Amniotic epithelial cell (primary cell): ENCODE measurements around the gene NHLRC4.

Source experiments
- DNase-seq: peaks from one replicate; pipeline ENCODE4 v3.0.0-alpha.2; 2010; ENCODE audit warnings: low read depth

Gene NHLRC4

DNA sequence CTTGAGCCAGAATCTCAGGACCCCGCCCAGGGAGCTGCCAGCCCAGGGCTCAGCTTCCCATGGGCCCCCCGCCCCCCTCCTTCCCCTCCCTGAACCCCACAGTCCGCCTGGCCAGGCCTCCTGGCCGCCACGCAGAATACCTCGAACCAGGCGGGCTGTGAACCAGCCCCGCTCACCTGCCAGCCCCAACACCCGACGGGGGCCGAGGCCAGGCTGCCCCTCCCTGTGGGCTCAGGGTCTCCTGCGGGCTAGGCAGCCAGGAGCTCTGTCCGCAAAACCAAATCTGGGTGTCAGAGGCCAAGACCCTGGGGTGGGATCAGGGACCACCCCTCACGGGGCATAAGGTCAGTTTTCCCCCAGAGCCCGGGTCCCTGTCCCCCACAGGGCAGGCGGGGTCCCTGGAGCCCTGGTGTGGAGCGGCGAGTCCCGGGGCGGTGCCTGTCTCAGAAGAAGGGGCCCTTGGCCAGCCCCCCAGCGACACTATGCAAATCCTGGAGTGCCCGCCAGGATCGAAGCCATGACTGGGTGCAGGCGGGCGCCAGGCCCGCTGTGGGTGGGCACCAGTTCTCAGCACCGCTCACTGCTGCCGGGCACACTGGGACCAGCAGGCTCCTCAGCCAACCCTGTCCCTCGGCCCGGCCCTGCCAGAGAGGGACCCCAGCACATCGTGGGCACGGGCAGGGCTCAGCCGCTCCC is 13.1 kb upstream of the NHLRC4 start:
- no peak for DNase-seq

DNA sequence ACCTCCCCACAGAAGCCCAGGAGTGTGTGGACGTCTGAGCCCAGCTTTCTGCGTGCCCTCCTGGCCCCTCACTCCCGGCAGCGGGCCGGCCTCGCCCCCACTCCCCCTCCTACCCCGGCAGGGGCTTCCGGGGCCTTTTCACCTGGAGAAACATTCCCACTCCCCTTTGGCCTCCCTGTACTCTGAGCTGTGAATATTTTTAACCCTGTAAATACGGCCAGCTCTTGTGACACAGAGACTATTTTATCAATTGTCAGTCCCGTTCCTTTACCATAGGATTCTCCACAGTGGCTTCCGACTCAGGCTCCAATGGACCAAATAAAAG is 12.5 kb upstream of the NHLRC4 start:
- DNase-seq = no peak

DNA sequence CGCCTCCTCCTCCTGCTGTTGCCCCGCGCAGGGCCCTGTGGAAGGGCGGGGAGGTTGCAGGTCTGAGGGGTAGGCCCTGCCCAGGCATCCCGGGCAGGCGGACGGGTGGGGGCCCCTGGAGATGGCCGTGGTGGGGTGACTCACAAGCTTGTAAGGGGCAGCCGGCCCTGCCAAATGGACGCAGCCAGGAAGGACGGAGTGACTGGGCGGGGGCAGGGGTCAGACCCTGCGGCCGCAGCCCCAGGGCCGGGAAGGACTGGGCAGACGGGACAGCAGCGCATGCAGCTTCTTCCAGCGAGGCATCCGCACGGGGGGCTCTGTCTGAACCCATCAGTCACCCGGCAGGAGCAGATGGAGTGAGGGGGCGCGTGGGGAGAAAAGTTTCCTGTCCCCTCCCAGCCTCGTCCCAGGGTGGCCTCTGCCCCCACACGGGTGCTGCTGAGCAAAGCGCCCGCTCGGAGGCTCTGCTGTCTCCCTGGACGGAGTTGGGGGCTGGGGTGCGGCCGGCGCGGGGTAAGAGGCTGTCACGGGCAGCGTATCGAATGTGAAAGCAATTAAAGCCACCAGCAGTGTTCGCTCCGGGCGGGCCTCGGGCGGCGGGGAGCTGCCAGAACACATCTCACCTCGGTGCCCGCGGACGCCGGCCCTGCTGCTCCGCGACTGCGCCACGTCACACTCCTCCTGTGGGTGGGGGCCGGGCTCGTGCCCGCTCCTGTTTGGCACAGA is 12.0 kb upstream of the NHLRC4 start:
- peak; percentile 22 for DNase-seq

DNA sequence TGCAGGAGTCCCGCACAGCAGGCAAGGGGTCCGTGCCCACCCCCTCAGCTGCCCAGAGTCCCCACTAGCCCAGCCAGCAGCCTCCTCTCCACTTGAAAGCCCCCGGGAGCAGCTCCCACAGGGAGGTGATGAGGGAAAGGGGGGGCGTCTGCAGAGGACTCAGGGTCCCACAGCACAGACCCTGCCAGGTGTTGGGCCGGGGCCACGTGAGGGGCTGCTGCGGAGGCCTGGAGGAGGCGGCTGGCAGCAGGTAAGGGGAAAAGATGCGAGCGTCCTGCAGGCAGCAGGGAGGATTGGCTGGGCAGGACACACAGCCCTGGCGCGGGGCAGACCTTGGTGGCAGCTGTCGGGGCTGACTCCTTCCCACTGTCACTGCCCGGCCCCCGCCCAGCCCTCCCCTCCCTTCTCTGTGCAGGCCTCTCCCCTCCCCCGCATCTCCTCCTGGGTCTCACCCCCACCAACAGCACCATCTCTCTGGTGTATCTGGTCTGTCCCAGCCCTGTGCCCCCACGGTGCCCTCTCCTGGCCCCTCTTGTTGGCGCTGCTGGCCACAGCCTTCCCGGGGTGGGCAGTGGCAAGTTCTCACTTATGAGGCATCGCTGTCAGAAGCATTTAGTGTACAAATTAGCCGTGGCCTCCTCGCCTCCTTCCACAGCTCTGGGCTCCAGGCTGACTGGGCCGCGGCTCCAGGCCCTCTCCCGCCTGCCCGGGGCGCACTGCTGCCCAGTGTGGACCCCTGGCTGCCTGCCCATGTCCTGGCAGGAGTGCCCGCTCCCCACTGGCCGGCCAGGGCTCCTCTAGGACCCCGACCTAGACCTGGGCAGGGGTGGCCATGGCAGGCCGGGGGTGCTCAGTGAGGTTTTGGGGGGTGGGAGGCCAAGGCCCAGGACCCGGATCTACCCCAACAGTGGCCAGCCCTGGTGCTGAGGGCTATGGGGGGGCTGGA is 11.0 kb upstream of the NHLRC4 start:
- DNase-seq = no peak

DNA sequence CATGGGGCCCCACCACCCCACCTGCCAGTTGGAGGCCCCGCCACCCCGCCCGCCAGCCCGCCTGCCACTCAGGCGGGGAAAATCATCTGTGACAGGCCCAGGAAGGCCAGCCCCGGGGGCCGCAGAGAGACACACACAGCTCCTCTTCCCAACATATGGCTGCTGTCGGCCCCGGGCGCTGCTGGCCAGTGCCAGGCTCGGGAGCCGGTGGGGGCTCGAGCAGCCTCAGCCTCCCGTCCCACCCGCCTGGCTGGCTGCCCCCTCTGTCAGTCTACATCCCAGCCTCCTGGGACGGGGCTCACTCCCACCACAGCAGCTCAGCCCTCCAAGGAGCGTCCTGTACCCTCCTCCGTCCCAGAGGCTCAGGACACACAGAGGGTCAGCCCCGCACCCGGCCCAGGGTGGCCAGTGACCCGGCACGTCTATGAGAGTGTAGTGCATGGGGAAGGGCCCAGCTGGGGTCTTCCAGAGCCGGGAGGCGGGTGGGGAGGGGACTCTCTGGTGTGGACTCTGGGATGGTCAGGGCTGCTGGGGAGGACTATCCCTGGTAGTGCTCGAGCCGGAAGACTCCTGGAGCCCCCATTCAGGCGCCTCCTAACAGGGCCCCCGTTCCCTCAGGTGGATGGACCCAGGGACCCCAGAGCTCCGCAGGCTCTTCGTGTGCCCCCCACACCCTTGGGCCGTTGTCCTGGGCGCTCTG is 10.2 kb upstream of the NHLRC4 start:
- no peak for DNase-seq

DNA sequence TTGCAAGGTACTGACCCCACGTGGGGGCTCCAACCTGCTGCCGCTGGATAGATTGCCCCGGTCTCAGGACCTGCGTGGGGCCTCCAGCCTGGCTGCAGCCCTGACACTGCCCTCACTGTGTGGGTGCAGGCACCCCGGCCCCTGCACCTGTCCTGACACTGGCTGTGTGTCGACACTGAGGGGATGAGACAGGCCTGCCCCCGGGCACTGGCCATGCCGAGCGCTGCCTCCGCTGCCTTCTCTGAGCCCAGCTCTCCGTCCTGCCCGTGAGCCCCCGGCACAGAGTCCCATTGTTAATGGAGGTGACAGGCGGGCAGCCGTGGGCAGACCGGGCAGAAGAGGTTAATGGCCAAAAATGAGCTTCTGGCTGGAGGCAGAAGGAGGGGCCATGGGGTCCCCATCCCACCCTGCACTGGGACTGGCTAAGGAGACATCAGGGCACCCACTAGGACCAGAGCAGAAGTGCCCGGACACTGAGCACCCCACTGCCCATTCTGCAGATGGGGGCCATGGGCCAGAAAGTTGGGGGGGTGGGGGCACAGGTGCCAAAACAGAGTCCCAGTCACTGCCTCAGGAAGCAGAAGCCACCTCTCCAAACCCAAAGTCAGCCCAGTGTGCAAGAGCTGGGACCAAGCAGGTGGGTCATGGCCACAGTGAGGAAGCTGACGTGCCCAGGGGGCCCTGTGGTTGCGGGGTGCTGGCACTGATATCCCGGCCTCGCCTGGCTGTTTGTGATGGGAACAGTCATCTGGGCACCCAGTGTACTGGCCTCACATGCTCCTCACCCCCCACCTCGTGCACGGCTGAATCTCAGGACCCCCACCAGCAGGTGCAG is 9.1 kb upstream of the NHLRC4 start:
- no peak for DNase-seq

DNA sequence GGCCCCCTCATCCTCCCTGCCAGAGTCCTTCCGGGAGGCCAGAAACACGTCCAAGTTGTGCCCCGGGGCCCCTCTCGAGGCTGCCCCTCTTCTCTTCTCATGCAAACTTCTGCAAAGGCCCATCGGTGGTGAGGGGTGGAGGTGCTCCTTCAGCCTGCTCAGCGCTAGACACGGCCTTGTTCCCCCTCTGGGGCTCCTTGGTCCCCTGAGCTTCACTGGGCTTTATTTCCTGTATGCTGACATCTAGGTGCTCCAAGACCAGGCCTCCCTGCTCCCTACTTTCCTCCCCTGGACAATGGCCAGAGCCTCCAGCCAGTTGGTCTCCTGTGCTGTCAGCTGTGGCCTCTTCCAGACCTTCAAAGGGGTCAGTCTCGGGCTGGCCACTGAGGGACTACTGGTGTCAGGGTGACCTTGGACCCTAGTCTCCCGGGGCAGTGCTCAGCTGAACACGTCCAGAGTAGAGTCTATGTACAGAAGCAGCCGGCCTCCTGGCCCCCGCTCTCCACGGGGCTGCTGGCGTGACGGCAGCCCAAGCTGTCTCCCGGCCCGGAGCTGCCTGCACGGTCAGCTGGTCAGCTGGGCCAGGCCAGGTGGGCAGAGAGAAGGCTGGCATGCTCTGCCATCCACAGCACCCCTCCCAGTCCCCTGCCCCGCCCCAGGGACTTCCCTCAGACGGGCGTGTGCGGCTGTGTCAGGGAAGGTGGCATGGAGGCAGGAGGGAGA is 8.3 kb upstream of the NHLRC4 start:
- no peak for DNase-seq

DNA sequence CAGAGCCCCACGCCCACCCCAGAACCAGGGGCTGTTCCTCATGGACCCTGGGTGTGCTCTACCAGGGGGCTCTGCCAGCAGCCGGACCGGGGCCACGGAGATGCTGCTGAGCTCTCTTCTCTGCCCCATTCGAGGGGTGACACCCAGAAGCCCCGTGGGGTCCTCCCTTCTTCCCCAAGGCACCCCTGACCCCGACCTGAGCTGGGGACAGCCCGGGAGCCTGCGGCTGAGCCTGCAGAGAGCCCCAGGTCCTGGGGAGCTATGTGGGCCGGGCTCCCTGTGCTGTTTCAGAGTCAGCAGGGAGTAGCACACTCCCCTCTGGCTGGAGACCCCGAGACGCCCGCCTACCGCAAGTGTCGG is 7.8 kb upstream of the NHLRC4 start:
- DNase-seq = no peak

DNA sequence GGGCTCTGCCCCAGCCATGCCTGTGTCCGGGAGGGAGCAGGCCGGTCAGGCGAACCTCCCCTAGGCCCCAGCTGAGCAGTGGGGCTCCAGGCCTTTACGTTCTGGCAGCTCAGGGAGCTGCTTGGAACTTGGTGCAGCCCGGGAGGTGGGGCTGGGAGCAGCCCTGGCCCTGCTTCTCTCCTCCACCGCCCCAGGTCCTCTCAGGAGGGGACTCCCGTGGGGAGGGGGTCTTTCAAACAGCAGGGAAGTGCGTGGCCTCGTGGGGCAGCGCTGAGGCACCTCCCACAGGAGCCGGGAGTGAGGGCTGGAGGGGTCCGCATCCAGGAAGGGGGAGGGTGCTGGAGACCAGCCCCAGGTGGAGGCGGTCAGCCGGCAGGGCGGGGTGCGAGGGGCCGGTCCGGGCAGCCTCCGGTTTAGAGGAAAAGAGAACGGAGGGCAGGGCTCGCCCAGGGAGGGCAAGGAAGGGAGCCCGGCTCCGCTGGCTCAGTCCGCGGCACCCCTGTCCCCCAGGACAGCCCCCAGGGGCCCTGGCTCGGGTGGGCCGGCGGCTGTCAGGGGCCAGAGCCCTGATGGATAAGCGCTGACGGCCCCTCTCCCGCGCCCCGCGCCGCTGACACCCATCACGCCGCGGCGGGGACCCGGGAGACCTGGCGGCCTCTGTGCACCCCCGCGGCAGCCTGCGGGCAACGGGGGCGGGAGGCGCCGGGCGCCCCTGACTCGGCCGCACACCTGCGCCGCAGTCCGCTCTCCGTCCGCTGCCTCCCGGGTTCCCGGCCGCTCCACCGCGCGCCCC is 7.2 kb upstream of the NHLRC4 start:
- no peak for DNase-seq

DNA sequence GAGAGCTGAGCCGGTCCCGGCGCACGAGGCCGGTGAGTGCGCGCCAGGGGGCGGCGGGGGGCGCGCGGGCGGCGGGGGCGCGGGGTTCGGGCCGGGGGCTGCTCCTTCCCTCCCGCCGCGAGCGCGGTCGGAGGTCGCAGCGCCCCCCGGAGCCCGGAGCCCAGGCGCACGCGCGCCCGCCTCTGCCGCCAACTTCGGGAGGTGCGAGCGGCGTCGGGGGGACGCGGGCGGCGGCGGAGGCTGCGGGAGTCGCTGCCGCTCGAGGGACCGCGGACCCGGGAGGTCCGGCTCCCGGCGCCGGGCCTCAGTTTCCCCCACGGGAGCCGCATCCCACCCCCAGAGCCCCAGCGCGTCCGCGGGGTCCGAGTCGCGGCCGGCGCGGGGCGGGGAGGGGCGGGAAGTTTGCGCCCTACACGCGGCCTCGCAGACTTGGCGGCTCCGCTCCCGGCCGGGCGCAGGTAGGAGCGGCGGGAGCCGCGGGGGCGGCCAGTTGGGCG is 6.6 kb upstream of the NHLRC4 start, which contains the start of gene PRR35:
Gene PRR35, plus strand, starts transcription at position 191 of the 497 bp plus-strand sequence. CDS start 2,901 bp downstream, outside the sequence.
- no peak for DNase-seq

DNA sequence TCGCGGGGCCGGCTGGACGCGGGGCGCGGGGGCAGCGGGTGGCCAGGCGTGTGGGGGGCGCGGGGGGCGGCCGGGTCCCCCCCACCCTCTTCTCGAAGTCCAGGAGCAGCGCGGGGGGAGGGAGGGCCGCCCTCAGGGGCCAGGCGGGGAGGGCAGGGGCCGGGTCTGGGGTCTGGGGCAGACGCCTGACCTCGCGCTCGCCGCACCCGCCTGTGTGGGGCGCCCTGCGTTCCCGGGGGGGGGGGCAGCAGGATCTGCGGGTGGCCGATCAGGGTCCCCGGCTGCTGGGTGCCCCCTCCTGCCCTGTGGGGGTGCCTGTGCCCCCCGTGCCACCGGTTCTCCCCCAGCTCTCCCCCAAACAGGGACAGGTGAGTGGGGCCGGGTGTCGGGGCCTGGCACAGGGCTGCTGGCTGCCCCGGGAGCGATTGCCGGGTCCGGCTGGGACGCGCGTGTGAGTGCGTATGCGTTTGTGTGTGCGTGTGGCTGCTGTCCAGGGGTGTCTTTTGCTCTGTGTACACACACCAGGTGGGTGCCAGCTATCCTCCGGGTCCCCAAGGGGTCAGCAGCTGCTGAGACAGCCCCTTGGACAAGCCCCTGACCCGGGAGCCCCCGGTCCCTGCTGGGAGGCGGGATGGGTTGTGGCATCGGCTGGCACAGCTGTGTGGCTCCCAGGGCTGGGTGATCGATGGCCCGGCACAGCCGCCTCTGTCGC is 5.9 kb upstream of the NHLRC4 start:
- no peak for DNase-seq

DNA sequence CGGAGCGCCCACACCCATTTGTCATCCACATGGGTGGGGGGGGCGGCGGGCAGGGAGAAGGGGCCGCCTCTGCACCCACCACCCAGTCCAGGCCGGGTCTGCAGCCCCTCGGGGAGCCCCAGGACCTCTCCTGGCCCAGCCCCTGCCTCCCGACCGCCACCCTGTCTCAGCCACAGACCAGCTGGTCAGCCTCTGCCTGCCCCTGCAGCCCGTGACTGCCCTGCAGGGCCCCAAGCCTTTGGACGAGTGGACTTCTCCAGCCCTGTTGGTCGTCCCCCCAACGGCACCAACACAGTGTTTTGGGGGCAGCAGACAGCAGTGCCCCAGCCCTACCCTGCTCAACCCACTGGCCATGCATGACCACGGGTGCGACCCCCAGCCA is 5.4 kb upstream of the NHLRC4 start:
- no peak for DNase-seq

DNA sequence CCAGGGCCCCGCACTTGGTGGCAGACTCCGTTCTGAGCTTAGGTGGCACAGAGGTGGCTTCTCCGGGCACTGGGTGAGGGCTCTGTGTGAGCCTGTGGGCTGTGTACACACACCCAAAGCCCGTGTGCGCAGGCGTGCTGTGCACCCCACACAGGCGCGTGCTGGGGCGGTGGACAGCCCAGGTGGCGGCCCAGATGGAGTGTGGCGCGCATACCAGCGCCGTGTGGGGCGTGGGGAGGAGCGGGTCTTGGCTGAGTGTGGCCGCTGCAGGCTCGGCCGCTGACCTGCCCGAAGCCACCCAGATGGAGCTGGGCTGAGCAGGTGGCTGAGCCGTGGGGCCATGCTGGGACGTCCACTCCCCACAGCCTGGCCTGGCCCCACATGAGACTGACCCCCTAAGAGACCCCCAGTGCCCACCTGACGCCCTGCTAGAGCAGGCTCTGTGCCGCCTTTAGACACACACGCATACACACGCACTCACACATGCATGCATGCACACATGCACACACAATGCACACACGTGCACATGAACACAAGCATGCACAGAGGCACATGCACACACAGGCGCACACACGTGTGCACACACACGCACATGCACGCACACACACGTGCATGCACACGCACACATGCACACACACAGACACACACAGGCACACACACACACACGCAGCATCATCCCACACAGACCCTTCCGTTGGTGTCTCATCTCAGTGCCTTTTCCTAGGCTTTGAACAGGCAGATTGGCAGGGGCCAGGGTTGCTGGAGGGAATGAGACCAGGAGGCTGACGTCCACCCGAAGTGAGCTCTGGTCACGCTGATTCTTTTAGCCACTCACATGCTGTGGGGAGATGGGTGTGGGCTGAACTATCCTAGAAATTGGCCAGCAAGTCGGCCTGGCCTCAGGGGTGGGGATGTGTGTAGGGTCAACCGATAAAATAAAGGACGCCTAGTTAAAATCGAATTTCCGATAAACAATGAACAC is 4.6 kb upstream of the NHLRC4 start:
- DNase-seq = no peak

DNA sequence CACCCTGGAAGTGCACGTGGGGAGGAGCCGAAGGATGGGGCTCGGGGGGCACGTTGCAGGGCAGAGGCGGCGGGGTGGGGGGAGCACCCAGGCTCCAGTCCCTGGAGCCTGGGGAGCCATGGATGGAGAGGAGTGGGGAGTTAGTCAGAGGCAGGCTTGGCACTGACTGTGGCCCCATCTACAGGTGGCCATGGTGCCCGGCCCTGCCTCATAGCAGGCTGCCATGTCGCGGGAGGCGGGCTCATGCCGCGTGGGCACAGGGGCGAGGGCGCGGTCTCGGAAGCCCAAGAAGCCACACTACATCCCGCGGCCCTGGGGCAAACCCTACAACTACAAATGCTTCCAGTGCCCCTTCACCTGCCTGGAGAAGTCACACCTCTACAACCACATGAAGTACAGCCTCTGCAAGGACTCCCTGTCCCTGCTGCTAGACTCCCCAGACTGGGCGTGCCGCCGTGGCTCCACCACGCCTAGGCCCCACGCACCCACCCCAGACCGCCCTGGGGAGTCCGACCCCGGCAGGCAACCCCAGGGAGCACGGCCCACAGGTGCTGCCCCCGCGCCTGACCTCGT is 3.6 kb upstream of the NHLRC4 start:
- no peak for DNase-seq

DNA sequence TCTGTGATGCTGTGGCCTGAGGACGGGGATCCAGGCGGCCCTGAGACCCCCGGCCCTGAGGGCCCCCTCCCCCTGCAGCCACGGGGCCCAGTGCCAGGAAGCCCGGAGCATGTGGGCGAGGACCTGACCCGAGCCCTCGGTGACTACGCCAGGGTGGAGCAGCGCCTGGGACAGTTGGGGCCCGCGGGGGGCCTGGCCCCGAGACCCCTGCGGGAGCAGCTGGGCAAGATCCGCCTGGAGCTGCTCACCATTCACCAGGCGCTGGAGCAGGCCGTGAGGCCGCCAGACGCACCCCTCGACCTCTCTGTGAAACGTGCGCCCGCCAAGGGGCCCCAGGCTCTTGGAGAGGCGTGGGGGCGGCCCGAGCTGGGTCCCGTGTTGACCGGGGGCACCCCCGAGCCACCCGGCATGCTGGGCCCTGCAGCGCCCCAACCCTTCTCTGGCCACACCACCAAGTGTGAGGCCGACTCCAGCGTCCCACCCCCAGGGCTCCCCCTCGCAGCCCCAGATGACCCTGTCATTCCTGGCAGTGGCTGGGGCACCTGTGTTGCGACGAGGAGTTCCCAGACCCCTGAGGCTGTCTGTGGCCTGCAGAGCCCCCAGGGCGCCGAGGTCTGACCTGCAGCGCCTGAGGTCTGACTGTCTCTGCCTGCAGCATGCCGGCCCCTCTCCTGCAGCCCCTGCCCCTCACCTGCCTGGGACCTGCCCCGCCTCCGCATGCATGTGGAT is 2.0 kb upstream of the NHLRC4 start:
- no peak for DNase-seq

DNA sequence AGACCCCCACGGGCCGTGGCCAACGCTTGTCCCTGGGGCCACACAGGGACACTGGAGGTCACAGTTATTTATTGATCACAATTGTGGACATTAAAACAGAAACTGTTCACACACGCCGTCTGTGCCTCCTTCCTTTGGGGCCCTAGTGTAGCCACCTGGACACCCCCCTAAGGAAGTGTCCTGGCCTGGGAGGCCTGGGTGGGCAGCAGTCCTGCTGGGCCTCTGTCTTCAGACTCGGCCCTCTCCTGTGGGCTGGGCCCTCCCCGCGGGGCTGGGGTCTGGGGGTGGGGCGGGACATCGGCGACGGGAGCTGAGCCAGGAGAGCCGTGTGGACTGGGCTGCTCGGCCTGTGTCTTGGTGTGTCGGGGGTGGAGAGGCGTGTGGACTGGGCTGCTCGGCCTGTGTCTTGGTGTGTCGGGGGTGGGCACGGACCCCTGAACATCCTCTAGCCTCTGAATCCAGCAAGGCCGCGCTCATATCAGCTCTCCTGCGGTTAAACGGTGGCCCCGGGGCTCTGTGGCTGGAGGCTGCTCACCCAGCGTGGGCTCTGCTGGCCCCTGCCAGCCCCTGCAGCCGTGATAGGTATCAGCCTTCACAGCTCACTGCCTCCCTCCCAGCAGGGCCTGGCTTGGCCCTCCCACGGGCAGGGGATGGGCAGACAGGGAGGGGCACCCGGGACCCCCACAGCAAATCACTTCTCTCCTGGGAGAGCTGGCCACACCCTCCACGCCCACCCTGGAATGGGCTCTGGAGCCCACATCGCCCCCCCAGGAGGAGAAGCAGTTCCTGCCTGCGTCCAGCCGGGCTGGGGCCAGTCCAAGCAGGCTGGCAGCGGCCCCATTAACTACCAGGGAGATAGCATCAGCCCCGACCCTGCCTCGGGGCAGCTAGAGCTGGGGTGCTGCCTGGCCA is 1.1 kb upstream of the NHLRC4 start:
- DNase-seq = no peak
